SU-DHL-6 (cell line): ENCODE results near the gene PSMA4.

Source experiments
- EZH2phosphoT487 ChIP-seq: fragments of 200-600 bp; sonication (generic), shearing (Covaris generic); conservative IDR thresholded peaks from 2 replicates; pipeline ENCODE4 v1.6.1; 2018; ENCODE audit warnings: mild to moderate bottlenecking, antibody characterized with exemption, low read length, moderate library complexity, mixed read lengths
- TF ChIP-seq, protein P1 (sequence below): fragments of 200-600 bp; sonication (generic); IDR thresholded peaks from one replicate; pipeline ENCODE4 v1.5.1; 2017; ENCODE audit warnings: antibody characterized with exemption, mild to moderate bottlenecking, low read length, moderate library complexity; ENCODE audit not compliant: insufficient read depth, poor library complexity, severe bottlenecking

GRCh38 chr15:78550815-78551214 lies 10.6 kb downstream of the PSMA4 start:
- TF ChIP-seq, protein P1, sequence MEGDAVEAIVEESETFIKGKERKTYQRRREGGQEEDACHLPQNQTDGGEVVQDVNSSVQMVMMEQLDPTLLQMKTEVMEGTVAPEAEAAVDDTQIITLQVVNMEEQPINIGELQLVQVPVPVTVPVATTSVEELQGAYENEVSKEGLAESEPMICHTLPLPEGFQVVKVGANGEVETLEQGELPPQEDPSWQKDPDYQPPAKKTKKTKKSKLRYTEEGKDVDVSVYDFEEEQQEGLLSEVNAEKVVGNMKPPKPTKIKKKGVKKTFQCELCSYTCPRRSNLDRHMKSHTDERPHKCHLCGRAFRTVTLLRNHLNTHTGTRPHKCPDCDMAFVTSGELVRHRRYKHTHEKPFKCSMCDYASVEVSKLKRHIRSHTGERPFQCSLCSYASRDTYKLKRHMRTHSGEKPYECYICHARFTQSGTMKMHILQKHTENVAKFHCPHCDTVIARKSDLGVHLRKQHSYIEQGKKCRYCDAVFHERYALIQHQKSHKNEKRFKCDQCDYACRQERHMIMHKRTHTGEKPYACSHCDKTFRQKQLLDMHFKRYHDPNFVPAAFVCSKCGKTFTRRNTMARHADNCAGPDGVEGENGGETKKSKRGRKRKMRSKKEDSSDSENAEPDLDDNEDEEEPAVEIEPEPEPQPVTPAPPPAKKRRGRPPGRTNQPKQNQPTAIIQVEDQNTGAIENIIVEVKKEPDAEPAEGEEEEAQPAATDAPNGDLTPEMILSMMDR = no peak
- no peak for TF ChIP-seq EZH2phosphoT487
